T-helper 1 cell treated with Interleukin-12 subunit alpha and Interleukin-12 subunit beta and Interleukin-4 antibody, amounts not matched to agents 30 ng/mL and 1 ng/mL, for 36 hours (primary cell): Measurements from ENCODE around the gene DMD. TPM values are rescaled to one million over a fixed set of nuclear protein-coding genes. Genes with fewer than 3 reads are reported as not detected.

Experiments used
- intact Hi-C: fragments of 100-400 bp; cut with micrococcal nuclease; formaldehyde crosslinking; loops from one replicate; pipeline ENCODE4 v1.15.1; 2024
- total RNA-seq: library from RNA; stranded (reverse); gene quantifications from 2 replicates; pipeline ENCODE4 v1.2.3, GENCODE V29; 2022

DMD gene
- total RNA-seq, 1 donor from 2014 or later, result 18.1 TPM

DNA sequence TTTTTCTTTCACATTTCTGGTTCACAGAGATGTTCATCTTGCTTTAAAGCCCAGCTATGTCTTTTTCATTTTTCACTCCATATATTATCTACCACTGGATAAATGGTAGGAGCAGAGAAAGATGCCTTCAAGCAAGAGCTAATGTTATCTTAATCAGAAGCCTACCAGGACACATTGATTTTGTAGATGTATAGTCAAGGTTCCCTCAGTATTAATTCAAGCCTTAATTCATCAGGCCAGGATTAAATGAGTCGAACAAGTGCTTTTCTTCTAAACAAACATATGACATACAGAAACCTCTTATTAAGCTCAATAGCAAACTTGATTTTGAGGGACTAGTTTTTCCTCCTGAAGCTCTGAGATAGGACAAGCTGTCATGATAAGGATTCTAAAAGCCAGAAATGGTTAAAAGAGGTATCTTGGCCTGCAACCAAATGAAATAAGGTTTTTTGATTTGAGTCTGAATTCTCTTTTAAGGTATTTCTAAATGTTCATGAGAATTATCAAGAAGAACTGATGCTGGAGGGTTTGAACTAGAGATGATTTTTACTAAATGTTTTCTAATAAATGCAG, 2057.8 kb downstream of the DMD start:
- intact Hi-C loops, result no loop called here

DNA sequence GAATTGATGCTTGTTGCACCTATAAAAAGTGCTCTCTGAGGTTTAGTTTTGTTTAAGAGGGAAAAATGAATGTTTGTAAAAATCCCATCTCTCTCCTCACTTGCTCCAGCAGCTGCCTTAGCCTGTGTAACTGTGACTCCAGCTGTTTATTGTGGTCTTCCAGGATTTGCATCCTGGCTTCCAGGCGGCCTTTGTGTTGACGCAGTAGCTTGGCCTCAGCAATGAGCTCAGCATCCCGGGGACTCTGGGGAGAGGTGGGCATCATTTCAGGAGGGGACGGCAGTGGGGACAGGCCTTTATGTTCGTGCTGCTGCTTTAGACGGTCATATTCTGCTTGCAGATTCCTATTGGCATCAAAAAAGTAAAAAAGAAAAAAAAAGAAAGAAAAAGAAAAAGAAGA, 2064.2 kb downstream of the DMD start:
- intact Hi-C loops, result no loop called here

DNA sequence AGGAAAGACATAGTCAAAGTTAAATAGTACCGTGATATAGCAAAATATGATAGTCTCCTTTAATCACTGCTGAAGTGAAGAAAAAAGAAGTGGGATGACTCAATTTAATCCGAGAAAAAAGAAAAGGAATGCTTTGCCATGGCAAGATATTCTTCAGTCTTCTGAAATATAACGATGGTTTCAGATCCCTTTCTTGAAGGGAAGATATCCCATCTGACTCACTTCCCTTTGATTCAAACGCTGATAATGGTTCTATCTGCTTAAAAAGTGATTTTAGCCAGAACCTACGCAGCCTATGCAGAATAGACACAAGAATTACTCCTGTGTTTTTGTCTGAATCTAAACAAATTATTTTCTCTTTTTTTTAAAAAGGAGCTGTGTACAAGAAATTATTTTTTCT, 2071.4 kb downstream of the DMD start:
- intact Hi-C loops, result loop anchor here (5.0 kb wide), 1 partner anchor 38 kb away; no protein-coding TSS in a partner anchor

DNA sequence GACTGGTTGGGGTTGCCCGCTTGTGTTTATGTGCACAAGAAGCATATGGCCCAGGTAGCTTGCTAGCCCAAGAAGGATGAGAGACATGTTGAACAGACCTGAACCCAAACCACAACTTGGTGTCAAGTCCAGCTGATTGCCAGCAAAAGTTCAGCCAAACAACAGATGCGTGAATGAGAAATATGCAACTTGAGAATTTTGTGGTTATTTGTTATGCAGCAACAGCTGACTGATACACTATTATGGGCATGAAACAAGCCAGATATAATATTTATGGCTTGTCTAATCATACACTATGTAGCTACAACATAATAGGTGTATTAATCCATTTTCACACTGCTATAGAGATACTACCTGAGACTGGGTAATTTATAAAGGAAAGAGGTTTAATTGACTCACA, 2073.2 kb downstream of the DMD start:
- intact Hi-C loops, result loop anchor here (5.0 kb wide), 1 partner anchor 36 kb away; no protein-coding TSS in a partner anchor

DNA sequence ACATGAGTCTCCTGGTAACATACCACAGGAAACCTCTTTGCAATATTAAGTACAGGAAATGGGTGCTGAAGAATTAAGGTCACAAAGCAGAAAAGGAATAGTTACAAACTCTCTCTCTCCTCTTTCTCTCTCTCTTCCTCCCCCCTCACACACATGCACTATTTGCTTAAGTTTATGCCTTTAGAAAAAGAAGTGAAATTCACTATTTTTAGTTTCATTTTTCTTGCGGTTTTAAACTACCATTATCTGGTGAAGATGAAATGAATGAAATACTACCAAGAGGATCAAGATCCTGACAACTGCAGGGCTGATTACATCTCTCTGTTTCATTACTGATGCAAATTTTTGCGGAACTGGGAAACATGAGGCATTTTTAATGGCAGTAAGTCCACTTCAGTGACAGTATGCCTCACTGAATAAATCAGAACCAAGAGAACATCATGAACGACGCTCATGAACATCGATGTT, 2075.2 kb downstream of the DMD start:
- intact Hi-C loops, result loop anchor here (1.0 to 5.0 kb wide), 2 partner anchors 34 to 79 kb away; no protein-coding TSS in a partner anchor

DNA sequence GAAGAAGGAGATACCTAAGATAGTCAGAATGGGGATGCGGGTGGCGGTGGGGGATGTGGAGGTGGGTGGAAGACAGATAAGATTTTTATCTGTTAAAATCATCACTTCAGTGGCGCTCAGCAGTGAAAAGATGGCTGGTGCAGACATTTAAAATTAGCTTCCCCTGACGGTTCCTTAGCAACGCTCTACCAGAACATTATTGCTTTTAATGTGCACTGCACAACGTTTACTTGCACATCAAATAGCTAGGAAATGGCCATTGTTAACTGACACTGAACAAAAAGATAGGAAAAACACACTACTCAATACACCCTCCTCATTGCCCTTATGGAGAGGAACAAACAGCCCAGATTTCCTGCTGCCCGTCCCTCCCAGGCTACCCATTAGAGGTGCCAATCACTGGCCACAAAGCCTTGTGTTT, 2078.5 kb downstream of the DMD start:
- intact Hi-C loops, result no loop called here

DNA sequence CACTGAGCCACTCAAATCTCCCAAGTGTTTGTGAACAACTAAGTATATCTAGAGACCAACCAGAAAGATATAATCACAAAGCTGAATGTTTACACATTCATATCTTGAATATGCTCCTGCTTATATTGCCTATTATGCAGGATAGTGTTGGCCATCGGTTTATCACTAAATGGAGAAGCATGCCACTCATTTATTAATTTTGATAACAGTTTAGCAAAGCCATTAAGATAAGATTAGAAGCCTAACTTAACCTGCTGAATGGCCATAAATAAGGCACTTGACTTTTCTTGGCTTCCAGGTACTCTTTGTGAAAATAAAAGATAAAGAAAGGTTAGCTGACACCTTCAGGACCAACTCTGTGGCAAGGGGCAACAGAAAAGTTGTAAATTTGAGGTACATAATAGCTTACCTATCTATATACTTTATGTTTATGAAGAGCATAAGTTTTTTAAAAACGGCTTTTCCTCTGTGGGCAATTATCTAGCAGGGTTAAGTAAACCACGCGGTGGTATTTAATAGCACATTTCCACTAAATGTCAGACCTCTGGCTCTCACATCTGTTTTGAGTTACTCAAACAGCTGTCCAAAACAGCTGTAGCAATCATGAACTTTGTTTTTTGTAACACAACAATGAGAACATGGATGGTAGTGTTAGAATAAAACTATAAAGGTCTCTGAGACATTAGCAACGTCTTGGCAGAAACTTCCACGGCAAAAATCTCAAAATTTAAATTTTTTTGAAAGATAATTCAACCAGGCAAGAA, 2080.7 kb downstream of the DMD start:
- intact Hi-C loops, result no loop called here

DNA sequence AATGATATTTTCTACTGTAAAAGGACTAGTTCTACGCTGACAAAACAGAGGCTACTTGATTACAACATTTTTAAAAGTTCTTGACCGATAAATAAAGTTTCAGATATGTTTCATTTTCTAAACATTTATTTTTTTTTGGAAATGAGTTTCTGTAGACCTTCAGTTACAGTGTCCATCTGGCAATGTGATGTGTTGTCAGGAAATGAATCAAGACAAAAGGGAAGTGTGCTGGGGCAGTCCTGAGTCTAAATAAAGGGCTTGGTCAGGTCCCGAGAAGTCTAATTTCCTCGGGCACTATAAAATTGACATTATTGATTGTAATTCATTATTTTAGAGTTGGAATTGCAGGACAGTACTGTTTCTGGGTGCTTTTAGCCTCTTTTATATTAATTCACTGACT, 2082.5 kb downstream of the DMD start:
- intact Hi-C loops, result no loop called here

DNA sequence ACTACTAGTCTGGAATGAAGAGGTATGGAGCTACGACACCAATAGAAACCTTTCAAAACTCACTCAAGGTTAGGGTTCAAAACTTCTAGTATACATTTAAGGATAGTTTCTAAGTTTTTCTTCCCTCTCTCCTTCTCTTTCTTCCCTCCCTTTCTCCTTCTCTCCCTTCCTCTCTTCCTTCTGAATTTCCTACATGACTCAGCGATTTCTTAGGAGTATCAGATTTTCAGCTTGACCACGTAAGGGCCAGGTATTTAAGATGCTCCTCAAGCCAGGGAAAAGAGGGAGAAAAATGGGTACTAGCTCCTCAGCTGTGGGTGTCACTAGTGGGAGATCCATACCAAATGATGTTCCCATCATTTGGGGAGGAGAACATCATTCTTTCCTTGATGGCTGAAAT, 2083.6 kb downstream of the DMD start:
- intact Hi-C loops, result no loop called here

DNA sequence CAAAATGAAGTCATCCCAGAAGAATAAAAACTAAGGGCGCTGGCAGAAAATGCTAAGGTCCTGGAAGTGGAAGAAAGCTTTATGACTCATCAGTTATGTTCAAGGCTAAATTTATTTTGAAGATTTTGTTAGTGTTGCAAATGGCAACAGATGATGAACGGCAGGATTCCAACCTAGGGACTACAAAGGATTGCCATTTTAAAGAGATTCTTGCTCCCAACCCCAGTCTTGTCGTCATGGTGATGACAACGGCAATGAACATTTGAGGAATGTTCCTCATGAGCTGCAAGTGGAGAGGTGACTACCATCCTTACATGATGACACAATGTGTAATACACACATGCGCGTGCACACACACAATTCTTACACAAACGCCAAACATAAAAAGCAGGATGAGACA, 2085.1 kb downstream of the DMD start:
- intact Hi-C loops, result no loop called here

DNA sequence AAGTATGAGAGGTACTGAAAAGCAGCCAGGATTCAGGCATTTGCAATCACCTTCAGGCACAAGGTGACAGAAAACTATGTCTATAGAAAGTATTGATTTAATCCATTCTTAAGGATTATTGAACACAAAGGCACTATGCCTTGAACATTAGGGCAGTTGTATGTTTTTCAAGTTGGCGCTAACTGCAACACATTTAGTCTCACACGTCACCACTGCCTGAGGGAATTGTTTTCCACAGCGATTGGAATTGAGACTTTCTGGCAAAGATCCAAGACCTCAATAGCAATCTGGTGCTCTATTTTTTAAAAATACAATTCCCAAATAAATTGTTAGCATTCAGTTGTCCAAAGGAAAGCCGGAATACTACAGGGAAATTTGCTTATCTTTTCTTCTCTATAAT, 2086.8 kb downstream of the DMD start:
- intact Hi-C loops, result no loop called here

DNA sequence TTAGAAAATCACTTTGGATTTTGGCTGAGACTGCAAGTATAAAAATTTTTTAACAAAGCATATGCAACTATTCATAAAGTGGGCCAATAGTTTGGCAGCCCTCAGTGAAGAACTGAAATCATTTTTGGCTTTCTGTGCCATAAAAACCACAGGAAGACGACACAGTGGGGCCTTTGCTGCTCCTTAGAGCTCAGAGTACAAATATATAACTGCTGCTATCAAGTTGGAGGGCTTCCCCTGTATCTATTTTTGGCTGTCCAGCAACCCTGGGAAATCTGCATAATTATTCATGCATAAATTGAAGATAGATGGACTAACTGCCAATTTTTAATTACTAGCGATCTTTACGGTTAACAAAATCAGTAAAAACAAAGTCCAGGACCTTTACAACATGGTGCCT, 2088.0 kb downstream of the DMD start:
- intact Hi-C loops, result no loop called here

DNA sequence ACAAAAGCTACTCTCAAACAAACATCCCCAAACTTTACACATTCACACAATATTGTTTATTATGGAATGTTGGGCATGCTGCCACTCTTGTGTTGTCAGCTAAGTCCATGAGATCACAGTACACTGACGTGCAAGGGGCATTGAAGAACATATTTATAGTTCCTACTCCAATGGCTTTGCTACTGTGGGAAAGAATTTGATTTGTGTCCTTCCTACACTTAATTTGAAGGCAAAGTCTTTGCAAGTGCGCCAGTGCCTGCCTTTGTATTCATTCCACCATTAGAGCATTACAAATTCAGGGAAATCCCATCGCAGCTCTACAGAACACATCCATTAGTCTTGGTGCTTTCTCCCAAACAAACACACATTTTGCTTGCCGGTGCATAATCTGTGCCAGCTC, 2094.1 kb downstream of the DMD start:
- intact Hi-C loops, result no loop called here

DNA sequence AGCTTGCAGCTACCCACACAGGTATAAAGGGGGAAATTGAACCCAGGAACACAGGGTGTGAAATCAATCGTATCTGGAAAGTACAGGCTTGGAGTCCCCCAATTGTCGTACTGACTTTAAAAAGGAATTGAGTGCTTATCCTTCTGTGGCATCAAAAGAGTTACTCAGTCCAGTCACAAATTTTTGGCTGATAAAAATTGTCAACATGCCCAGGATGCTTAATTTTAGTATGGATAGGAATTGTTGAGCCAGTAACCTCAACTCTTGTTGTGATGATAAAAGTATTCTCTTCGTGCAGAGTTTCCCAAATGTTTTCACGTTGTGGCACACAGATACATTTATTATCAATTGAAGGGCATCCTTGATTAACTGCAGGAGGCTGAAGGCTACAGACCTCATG, 2096.0 kb downstream of the DMD start:
- intact Hi-C loops, result no loop called here

DNA sequence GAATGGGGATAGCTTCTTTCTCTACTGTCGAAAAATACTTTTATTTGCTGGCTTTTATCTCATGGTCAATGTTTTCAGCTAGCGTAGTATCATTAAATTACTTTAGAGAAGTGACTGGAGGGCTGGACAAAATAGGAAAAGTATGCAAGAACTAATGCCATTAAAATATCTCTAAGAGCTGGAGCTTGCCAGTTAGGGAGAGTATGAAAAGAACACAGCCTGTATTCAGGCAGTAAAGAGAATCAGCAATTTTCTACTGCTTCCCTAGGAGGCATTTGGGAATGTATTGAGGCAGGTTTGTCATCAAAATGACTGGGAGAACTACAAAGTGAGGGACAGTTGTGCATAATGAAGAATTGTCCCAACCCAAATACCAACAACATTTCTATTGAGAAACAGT, 2096.5 kb downstream of the DMD start:
- intact Hi-C loops, result no loop called here

DNA sequence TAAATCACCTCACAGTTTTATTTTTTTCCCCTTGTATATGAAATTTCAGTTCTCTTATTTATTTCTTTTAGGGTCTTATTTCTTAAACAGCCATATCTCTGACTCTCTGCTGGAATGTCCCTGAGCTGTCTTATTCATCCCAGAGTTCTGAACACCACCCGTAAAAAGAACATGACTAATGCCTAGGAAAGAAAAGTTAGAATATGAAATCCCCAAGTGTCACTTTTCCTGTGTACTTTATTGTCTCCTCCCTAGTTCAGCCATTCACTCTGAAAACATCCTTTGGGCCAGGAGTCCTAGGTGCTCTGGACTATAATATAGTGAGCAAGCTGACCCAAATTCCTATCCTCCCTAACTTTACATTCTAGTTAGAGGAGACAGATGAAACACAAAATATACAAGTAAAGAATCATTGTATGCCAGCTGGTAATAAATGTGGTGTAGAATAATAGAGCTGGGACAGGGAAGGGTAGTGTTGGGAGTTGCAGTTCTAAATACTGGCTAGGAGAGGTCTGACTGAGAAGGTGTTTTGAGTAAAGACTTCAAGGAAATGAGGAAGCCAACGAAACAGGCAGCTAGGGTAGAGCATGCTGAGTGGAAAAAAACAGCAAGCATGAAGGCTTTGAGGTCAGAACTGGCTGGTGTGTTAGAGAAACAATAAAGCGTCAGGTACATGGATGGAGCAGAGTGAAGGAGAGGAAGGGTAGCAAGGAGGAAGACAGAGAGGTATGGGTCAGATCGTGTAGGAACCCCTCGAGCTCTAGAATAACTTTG, 2098.9 kb downstream of the DMD start:
- intact Hi-C loops, result loop anchor here (1.0 kb wide), 1 partner anchor 13 kb away; no protein-coding TSS in a partner anchor

DNA sequence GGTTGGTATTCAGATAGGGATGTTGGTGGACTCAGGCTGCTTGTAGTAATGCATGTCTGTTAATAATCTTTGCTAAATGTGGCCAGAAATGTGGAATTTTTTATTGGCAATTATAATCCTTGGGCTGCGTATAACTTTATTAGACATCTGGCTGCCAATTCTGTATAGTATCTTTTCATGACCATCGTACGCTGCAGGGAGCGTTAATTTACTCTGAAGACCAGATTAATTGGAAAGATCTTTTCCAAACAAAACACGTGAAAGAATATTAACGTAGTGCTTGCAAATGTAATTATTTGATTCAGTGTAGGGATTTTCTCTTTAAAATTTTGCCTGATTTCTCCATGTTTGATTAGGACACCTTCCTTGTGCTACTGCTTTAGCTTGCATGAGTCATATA, 2100.7 kb downstream of the DMD start:
- intact Hi-C loops, result no loop called here

DNA sequence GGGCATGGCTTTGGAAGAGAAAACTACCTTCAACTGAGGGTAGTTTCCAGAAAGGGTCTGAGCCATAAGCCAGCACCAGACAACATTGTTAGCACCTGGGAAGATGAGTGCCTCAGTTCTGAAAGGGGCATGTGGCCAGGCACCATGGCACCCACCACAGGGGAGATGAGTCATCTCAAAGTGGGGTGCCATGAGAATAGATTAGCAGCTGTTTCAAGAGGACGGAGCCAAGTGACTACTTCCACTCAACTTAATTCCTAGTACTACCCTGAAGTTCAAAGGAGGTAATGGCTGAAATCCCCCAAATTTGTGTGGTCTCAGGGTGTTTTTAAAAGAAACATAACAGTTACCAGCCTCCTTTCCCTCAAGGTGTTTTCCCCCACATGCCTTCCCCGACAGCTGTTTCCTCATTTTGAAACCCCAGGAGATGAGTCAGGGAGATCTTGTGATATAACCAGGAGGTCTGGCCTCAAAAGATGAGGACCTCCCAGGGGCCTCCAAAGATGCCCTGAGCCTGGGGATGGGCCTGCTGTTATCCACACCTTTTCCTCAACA, 2111.7 kb downstream of the DMD start:
- intact Hi-C loops, result loop anchor here (1.0 to 10.0 kb wide), 8 partner anchors 13 to 445 kb away; partner anchors contain the start of genes GK and TAB3

DNA sequence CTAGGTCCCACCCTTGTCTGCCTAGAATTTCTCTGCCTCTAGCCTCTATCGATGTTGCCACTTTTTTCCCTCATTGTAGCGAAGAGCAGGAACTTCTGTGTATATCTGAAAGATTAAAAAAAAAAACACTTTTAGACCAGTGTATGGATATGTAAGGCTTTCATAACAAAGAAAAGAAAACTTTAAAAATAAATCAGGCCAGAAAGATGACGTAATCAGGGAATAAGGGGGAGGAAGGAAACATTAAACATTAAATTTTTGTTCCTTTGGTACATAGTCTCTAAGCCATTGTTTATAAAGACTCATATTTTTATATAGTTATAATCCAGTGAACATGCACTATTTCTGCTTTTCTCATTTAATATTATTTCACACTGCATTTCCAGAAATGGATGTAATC, 2113.3 kb downstream of the DMD start:
- intact Hi-C loops, result loop anchor here (2.0 to 10.0 kb wide), 4 partner anchors 27 to 443 kb away; partner anchors contain the start of gene GK

DNA sequence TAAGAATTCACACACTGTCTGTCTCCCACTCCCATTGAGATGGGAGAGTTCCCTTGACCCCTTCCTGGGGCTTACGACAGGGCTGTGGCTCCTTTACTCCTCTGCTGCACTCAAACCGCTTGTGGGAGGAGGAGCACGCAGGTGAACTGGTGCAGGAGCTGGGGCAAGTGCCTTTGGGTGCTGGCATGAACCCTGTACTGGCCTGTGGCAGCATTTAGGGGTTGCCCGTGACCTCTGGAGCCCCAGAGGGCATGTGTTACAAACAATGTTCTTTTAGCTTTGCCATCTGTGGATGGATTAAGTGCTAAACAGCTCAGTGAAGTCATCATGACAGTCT, 2117.7 kb downstream of the DMD start:
- intact Hi-C loops, result loop anchor here (1.0 to 10.0 kb wide), 4 partner anchors 10 to 439 kb away; partner anchors contain the start of gene GK

DNA sequence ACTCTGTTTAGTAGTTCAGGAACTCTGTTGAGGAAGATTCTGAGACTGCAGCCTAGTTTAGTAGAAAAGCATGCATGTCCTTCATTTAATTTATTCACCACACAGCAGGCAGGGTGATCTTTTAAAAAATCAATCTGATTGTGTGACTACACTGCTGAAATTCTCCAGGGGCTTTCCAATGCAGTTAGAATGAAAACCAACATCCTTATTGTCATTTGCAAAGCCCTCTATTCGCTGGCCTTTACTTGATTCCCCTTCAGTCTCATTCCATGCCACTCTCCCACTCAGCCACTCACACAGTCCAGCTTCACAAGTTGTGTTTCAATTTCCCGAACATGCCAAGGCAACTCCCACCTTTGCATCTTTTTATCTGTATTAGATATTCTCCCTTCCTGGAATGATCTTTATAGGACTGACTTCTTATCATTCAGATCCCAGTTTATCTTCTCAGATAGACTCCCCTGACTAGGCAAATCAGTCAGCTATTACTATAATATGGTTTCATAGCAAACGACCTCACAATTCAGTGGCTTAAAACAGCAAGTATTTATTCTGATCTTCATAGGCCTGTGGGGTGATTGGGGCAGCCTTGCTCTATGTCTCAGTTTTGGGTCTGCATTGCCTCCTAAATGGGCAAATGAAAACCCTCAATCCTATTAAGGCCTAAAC, 2118.2 kb downstream of the DMD start:
- intact Hi-C loops, result loop anchor here (1.0 to 10.0 kb wide), 4 partner anchors 10 to 438 kb away; partner anchors contain the start of gene GK
